ENCODE results near the gene CMTM6.

DNA sequence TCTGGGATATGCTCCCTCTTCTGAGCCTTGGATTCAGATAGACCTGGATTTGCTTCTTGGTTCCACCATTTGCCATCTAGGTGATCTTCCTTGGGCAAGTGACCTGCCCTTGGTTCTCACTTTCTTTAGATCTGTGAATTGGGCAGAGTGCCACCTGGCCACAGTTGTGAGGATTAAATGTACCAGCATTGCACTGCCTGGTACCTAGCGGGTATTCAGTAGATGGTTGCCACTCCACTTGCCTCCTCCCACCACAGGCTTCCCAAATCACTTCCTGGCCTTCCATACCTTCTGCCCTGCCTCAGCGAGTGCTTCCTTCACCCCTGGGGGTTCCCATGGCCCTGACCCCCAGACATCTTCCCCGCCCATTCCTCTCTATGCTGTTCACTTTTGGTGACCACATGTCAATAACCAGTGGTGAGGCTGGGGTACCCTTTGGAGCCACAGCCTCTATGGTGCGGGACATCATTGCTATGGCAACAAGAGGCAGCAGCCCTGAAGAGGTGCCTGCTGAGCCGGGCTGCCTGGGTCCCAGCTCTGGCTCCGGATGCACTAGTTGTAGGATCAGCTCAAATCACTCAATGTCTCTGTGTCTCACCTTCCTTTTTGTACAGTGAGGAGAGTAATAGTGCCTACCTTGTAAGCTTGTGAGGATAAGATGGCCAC lies 70.5 kb downstream of the CMTM6 start:
- TF ChIP-seq, protein P1, sequence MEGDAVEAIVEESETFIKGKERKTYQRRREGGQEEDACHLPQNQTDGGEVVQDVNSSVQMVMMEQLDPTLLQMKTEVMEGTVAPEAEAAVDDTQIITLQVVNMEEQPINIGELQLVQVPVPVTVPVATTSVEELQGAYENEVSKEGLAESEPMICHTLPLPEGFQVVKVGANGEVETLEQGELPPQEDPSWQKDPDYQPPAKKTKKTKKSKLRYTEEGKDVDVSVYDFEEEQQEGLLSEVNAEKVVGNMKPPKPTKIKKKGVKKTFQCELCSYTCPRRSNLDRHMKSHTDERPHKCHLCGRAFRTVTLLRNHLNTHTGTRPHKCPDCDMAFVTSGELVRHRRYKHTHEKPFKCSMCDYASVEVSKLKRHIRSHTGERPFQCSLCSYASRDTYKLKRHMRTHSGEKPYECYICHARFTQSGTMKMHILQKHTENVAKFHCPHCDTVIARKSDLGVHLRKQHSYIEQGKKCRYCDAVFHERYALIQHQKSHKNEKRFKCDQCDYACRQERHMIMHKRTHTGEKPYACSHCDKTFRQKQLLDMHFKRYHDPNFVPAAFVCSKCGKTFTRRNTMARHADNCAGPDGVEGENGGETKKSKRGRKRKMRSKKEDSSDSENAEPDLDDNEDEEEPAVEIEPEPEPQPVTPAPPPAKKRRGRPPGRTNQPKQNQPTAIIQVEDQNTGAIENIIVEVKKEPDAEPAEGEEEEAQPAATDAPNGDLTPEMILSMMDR (IDR thresholded peaks at IDR 0.05) = no peak
- no peak for TF ChIP-seq EZH2 (IDR thresholded peaks at IDR 0.05)
